ENCODE data around the gene TMEM132A.

GRCh38 chr11:60937144-60937527 is 12.9 kb downstream of the TMEM132A start:
- no peak for TF ChIP-seq REST (IDR thresholded peaks at IDR 0.05; ENCODE audit: insufficient read depth in 1 of 2, low read depth in 2 of 2, low read length in 1 of 2)
- no peak for TF ChIP-seq CTCF (IDR thresholded peaks at IDR 0.05)
- no peak for TF ChIP-seq SIN3A (IDR thresholded peaks at IDR 0.05; ENCODE audit: borderline replicate concordance, insufficient read depth, low read depth, low read length)
- no peak for TF ChIP-seq POLR2AphosphoS5 (IDR thresholded peaks at IDR 0.05; ENCODE audit: low read depth, low read length)

All from Panc1 (cell line).